SK-N-SH (cell line): ENCODE data around the gene LMO7. TPM values are rescaled to one million over a fixed set of nuclear protein-coding genes. Genes with fewer than 3 reads are reported as not detected.
"Not testable (repeated sequence)": the region's sequence is repeated elsewhere in the genome, so short reads cannot be mapped to it uniquely, and the experiment has no call there.

Source experiments
- CTCF ChIA-PET: fragments of 300-600, 350-600 bp; formaldehyde crosslinking; extraction: SDS; loops from one replicate; lab custom pipeline; 2021; lab: Yijun Ruan, JAX
- POLR2A ChIA-PET: fragments of 350-600 bp; sonication (Branson Sonifier 250); formaldehyde crosslinking; extraction: SDS; loops from one replicate; lab custom pipeline; 2020; ENCODE audit warnings: antibody characterized with exemption, inconsistent platforms; lab: Yijun Ruan, JAX
- DNase-seq: peaks from one replicate; pipeline ENCODE4 v3.0.0; 2012
- H2AFZ ChIP-seq: fragments of 200-600 bp; sonication (generic); 2 replicates; pipeline ENCODE4 v1.8.1; 2016; ENCODE audit warnings: antibody characterized with exemption, mild to moderate bottlenecking, low read depth
- H3F3A ChIP-seq: fragments of 200-600 bp; sonication (generic); replicated peaks from 2 replicates; pipeline ENCODE3; 2016; ENCODE audit warnings: antibody characterized with exemption, mild to moderate bottlenecking; ENCODE audit not compliant: insufficient read depth
- H3K27ac ChIP-seq, 2 experiments: fragments of 200-500 bp in 1 of 2; fragments of 200-600 bp in 1 of 2; sonication (Bioruptor generic) in 1 of 2; sonication (generic), shearing (Covaris generic) in 1 of 2; 2 replicates each; pipeline versions ENCODE4 v1.5.1 to v1.6.1; 2014 to 2016; ENCODE audit warnings: low read depth in 2 of 2, inconsistent platforms in 1 of 2, low read length in 1 of 2, mild to moderate bottlenecking in 1 of 2, mixed read lengths in 1 of 2
- H3K27me3 ChIP-seq: fragments of 200-600 bp; sonication (generic), shearing (Covaris generic); 2 replicates; pipeline ENCODE4 v1.6.1; 2016; ENCODE audit warnings: mixed run types; ENCODE audit not compliant: insufficient read depth
- H3K36me3 ChIP-seq, 2 experiments: fragments of 200-500 bp in 1 of 2; fragments of 200-600 bp in 1 of 2; sonication (Bioruptor generic) in 1 of 2; sonication (generic) in 1 of 2; replicated peaks in 1 of 2; 2 replicates each; pipeline versions ENCODE3 to v1.5.1; 2014 to 2016; ENCODE audit warnings: low read length in 1 of 2, mild to moderate bottlenecking in 1 of 2; ENCODE audit not compliant: insufficient read depth in 2 of 2, control insufficient read depth in 1 of 2
- H3K4me1 ChIP-seq, 2 experiments: fragments of 200-500 bp in 1 of 2; fragments of 200-600 bp in 1 of 2; sonication (Bioruptor generic) in 1 of 2; sonication (generic), shearing (Covaris generic) in 1 of 2; 2 replicates each; pipeline versions ENCODE4 v1.5.1 to v1.6.1; 2014 to 2016; ENCODE audit warnings: low read depth in 1 of 2, low read length in 1 of 2, mixed run types in 1 of 2; ENCODE audit not compliant: insufficient read depth in 2 of 2, control insufficient read depth in 1 of 2
- H3K4me2 ChIP-seq: fragments of 200-600 bp; sonication (generic), shearing (Covaris generic); 2 replicates; pipeline ENCODE4 v1.6.1; 2017; ENCODE audit warnings: mixed run types
- H3K4me3 ChIP-seq, 2 experiments: fragments of 200-500 bp in 1 of 2; fragments of 200-600 bp in 1 of 2; sonication (Bioruptor generic) in 1 of 2; sonication (generic), shearing (Covaris generic) in 1 of 2; 2 replicates each; pipeline versions ENCODE4 v1.5.1 to v1.8.1; 2014 to 2016; ENCODE audit warnings: low read depth in 2 of 2, inconsistent platforms in 1 of 2, low read length in 1 of 2, mild to moderate bottlenecking in 1 of 2, mixed read lengths in 1 of 2, moderate library complexity in 1 of 2
- H3K79me2 ChIP-seq: fragments of 200-600 bp; sonication (generic); 2 replicates; pipeline ENCODE4 v1.8.1; 2017; ENCODE audit warnings: mild to moderate bottlenecking; ENCODE audit not compliant: insufficient read depth
- H3K9ac ChIP-seq: fragments of 200-600 bp; sonication (generic); 2 replicates; pipeline ENCODE4 v1.6.1; 2017; ENCODE audit warnings: mixed run types
- H3K9me2 ChIP-seq: fragments of 200-600 bp; sonication (generic); 2 replicates; pipeline ENCODE4 v1.6.1; 2017; ENCODE audit warnings: mixed run types
- H3K9me3 ChIP-seq: fragments of 200-600 bp; sonication (generic); 2 replicates; pipeline ENCODE4 v1.6.1; 2017; ENCODE audit warnings: mixed run types, mild to moderate bottlenecking, moderate library complexity
- H4K20me1 ChIP-seq: fragments of 200-600 bp; sonication (generic); 2 replicates; pipeline ENCODE4 v1.6.1; 2017; ENCODE audit warnings: mild to moderate bottlenecking, mixed run types; ENCODE audit not compliant: insufficient read depth
- CHD2 ChIP-seq: fragments of 150-350 bp; IDR thresholded peaks from 2 replicates; pipeline ENCODE4 v1.6.1; 2018; ENCODE audit warnings: low read length; ENCODE audit not compliant: partially characterized antibody
- CTCF ChIP-seq: fragments of 200-600 bp; sonication (generic); IDR thresholded peaks from 2 replicates; pipeline ENCODE4 v1.6.1; 2017; ENCODE audit warnings: antibody characterized with exemption, mild to moderate bottlenecking, moderate library complexity
- EP300 ChIP-seq, 2 experiments: IDR thresholded peaks; 2 replicates each; pipeline versions ENCODE4 v1.4.0 to v1.6.1; 2012; ENCODE audit warnings: borderline replicate concordance in 1 of 2, low read depth in 1 of 2, low read length in 1 of 2
- GABPA ChIP-seq: IDR thresholded peaks from 2 replicates; pipeline ENCODE4 v1.4.0; 2012; ENCODE audit warnings: low read depth, mild to moderate bottlenecking
- MEF2A ChIP-seq: IDR thresholded peaks from 2 replicates; pipeline ENCODE4 v1.4.0; 2012; ENCODE audit warnings: low read depth, borderline replicate concordance
- NRF1 ChIP-seq: IDR thresholded peaks from 2 replicates; pipeline ENCODE4 v1.6.1; 2012; ENCODE audit warnings: low read depth, mild to moderate bottlenecking, low read length
- PBX3 ChIP-seq: IDR thresholded peaks from 2 replicates; pipeline ENCODE4; 2012
- POLR2AphosphoS5 ChIP-seq: IDR thresholded peaks from 2 replicates; pipeline ENCODE4 v1.6.1; 2012; ENCODE audit warnings: low read depth, low read length
- RAD21 ChIP-seq: IDR thresholded peaks from 2 replicates; pipeline ENCODE4 v1.6.1; 2012; ENCODE audit warnings: mild to moderate bottlenecking, low read length
- REST ChIP-seq: IDR thresholded peaks from 2 replicates; pipeline ENCODE4 v1.6.1; 2012; ENCODE audit warnings: mild to moderate bottlenecking, low read depth, low read length, moderate library complexity
- RFX5 ChIP-seq: IDR thresholded peaks from 2 replicates; pipeline ENCODE4 v1.6.1; 2012; ENCODE audit warnings: mild to moderate bottlenecking, improper control_type of control experiment, low read length
- RXRA ChIP-seq: IDR thresholded peaks from 2 replicates; pipeline ENCODE4 v1.4.0; 2012; ENCODE audit warnings: low read depth, mild to moderate bottlenecking, borderline replicate concordance
- SIN3A ChIP-seq: IDR thresholded peaks from 2 replicates; pipeline ENCODE4 v1.6.1; 2012; ENCODE audit warnings: low read depth, mild to moderate bottlenecking, low read length, moderate library complexity, borderline replicate concordance
- SMC3 ChIP-seq: IDR thresholded peaks from 2 replicates; pipeline ENCODE4 v1.6.1; 2012; ENCODE audit warnings: low read depth, low read length, improper control_type of control experiment
- TAF1 ChIP-seq: IDR thresholded peaks from 2 replicates; pipeline ENCODE4 v1.6.1; 2012; ENCODE audit warnings: low read depth, mild to moderate bottlenecking, low read length, moderate library complexity, borderline replicate concordance
- TEAD4 ChIP-seq: IDR thresholded peaks from 2 replicates; pipeline ENCODE4 v1.4.0; 2012; ENCODE audit warnings: mild to moderate bottlenecking, borderline replicate concordance; ENCODE audit not compliant: insufficient read depth
- USF2 ChIP-seq: fragments of 150-350 bp; IDR thresholded peaks from 2 replicates; pipeline ENCODE4 v1.6.1; 2017; ENCODE audit warnings: antibody characterized with exemption, low read length, low read depth, borderline replicate concordance
- WGBS: methylation state at CpG from one replicate; pipeline ENCODE4 v1.1.6; 2017; ENCODE audit warnings: low lambda C conversion rate; 5-methylcytosine and 5-hydroxymethylcytosine counted together
- polyA plus RNA-seq, 3 experiments: library from polyadenylated mRNA; depleted of rRNA; stranded (reverse); fragments of >200 nt; gene quantifications; 2 replicates each; pipeline ENCODE4 v1.2.3, GENCODE V29; 2012

The LMO7 gene
- polyA plus RNA-seq, 1 of the 3 experiments (the other 2 are of a cell fraction): 83.6 TPM

- TF ChIP-seq CTCF (no peak), GABPA (no peak), NRF1 (no peak), POLR2AphosphoS5 (no peak), RFX5 (no peak)
Observed at GRCh38 chr13:75726306-75726705, 90.2 kb downstream of the LMO7 start (continued).

GRCh38 chr13:75733113-75733512 is 97.0 kb downstream of the LMO7 start:
- Histone ChIP-seq H3K79me2 (peaks cover 91% of the 10 kb centered on the region), H3K36me3 (peaks cover 0 to 30% of the 10 kb centered on the region in 2 experiments), H4K20me1 (peaks cover 60% of the 10 kb centered on the region), H3F3A (peaks cover 10% of the 10 kb centered on the region)
- H3K27me3 ChIP-seq, H3K4me2 ChIP-seq, H3K4me3 ChIP-seq, H3K27ac ChIP-seq, H3K9me3 ChIP-seq, H3K4me1 ChIP-seq, H3K9me2 ChIP-seq, H2AFZ ChIP-seq, POLR2A ChIA-PET, DNase-seq, H3K9ac ChIP-seq: not testable (repeated sequence)
- CTCF ChIA-PET: interaction anchor here (2.0 kb wide), 1 partner anchor 37 kb away, joined by 7 read pairs; no protein-coding TSS in a partner anchor
- 100% methylated on average over 2 of the region's 11 CpGs for WGBS

- WGBS: 71% methylated on average over 3 of the region's 3 CpGs
- H3K27ac ChIP-seq: peak overlapping the region in 1 of 2 experiments; percentile 55; a peak in 1 of 4 replicates
Observed at GRCh38 chr13:75736173-75736572, 100.0 kb downstream of the LMO7 start.

More at GRCh38 chr13:75736173-75736572, 100.0 kb downstream of the LMO7 start:
- TF ChIP-seq TAF1: no peak
- no peak for TF ChIP-seq TEAD4
- no peak for TF ChIP-seq EP300 (IDR thresholded peaks at IDR 0.05; ENCODE audit: borderline replicate concordance in 1 of 2, low read depth in 1 of 2, low read length in 1 of 2)
- no peak for TF ChIP-seq PBX3
- TF ChIP-seq RAD21: no peak
- TF ChIP-seq MEF2A: no peak
- TF ChIP-seq USF2: no peak
- no peak for TF ChIP-seq SIN3A
- no peak for TF ChIP-seq RXRA
- TF ChIP-seq CHD2: no peak
- TF ChIP-seq RFX5: no peak
- TF ChIP-seq SMC3: no peak
- TF ChIP-seq REST: no peak
- H3K9ac ChIP-seq: no peak overlapping the region
- no peaks in the 10 kb centered on the region for H3K9me3 ChIP-seq
- DNase-seq: no peak
- 0 out of 2 replicates have a peak overlapping the region, but pooled peaks have one; percentile 2 for H3K4me2 ChIP-seq
- H3K4me1 ChIP-seq: peaks cover 0 to 23% of the 10 kb centered on the region in 2 experiments; a peak in 3 of 4 replicates
- no peak overlapping the region for H3K4me3 ChIP-seq
- H3K36me3 ChIP-seq: peaks cover 0 to 40% of the 10 kb centered on the region in 2 experiments
- peaks cover 86% of the 10 kb centered on the region for H4K20me1 ChIP-seq
- H2AFZ ChIP-seq: no peak overlapping the region
- no peaks in the 10 kb centered on the region for H3K9me2 ChIP-seq
- H3F3A ChIP-seq: peaks cover 32% of the 10 kb centered on the region
- ChIA-PET CTCF (interaction anchor here (0.7 to 0.9 kb wide), 2 partner anchors 13 to 40 kb away, joined by 3 to 4 read pairs; no protein-coding TSS in a partner anchor), POLR2A (no interaction called here)
- peaks cover 98% of the 10 kb centered on the region for H3K79me2 ChIP-seq
- H3K27me3 ChIP-seq: no peaks in the 10 kb centered on the region
